ENCODE measurements around the gene NINJ2.
"Not testable (repeated sequence)": the region's sequence is repeated elsewhere in the genome, so short reads cannot be mapped to it uniquely, and the experiment has no call there.

The NINJ2 gene

GRCh38 chr12:669576-669945 lies 6.3 kb upstream of the NINJ2 start:
- no peak for DNase-seq

GRCh38 chr12:668090-668481 lies 4.8 kb upstream of the NINJ2 start:
- no peak for DNase-seq

- no peak for DNase-seq
Measured at GRCh38 chr12:666766-667308, 3.6 kb upstream of the NINJ2 start.

GRCh38 chr12:666066-666465 lies 2.8 kb upstream of the NINJ2 start:
- no peak for DNase-seq

GRCh38 chr12:664779-665092 lies 1.5 kb upstream of the NINJ2 start:
- DNase-seq: no peak

- peak in 2 of 6 experiments; percentile 27 to 29 for DNase-seq
Measured at GRCh38 chr12:664075-664778, 982 bp upstream of the NINJ2 start.

GRCh38 chr12:662566-663292 lies 516 bp downstream of the NINJ2 start:
- DNase-seq: peak in 2 of 6 experiments; percentile 21 to 44

- no peak for DNase-seq
Measured at GRCh38 chr12:661720-662486, 1.3 kb downstream of the NINJ2 start.

- DNase-seq: no peak
Measured at GRCh38 chr12:659090-659683, 4.1 kb downstream of the NINJ2 start.

- DNase-seq: peak in 2 of 6 experiments; percentile 16 to 25
Measured at GRCh38 chr12:650983-651382, 12.3 kb downstream of the NINJ2 start.

- DNase-seq: no peak
Measured at GRCh38 chr12:647385-648085, 15.7 kb downstream of the NINJ2 start.

- DNase-seq: no peak
Measured at GRCh38 chr12:646442-647384, 16.5 kb downstream of the NINJ2 start.

GRCh38 chr12:645563-646071 lies 17.6 kb downstream of the NINJ2 start:
- DNase-seq: no peak

- DNase-seq: no peak
Measured at GRCh38 chr12:644818-645552, 18.3 kb downstream of the NINJ2 start.

GRCh38 chr12:644303-644639 lies 19.0 kb downstream of the NINJ2 start:
- DNase-seq: no peak

GRCh38 chr12:643475-644302 lies 19.6 kb downstream of the NINJ2 start:
- DNase-seq: peak in 3 of 6 experiments; percentile 26 to 41 (median 33)

- peak; percentile 50 to 77 (median 68) for DNase-seq
Measured at GRCh38 chr12:642633-643474, 20.4 kb downstream of the NINJ2 start.

- DNase-seq: not testable (repeated sequence)
Measured at GRCh38 chr12:641321-641720, 21.9 kb downstream of the NINJ2 start.

- no peak for DNase-seq
Measured at GRCh38 chr12:640773-641172, 22.5 kb downstream of the NINJ2 start.

All from stimulated activated naive CD4-positive, alpha-beta T cell (primary cell).